Fibroblast of lung (primary cell): Measurements from ENCODE around the gene GALNT2. TPM values are rescaled to one million over a fixed set of nuclear protein-coding genes. Genes with fewer than 3 reads are reported as not detected.

Experiments used
- DNase-seq, 2 donors: peaks; one replicate each; pipeline versions ENCODE4 v3.0.0 to v3.0.0-alpha.2; 2010; ENCODE audit warnings: low read depth in 2 of 2
- H2AFZ ChIP-seq: 2 replicates; pipeline ENCODE4 v1.5.1; 2012; ENCODE audit warnings: low read length, control low read depth, inconsistent platforms
- H3K27ac ChIP-seq: 2 replicates; pipeline ENCODE4 v1.5.1; 2011; ENCODE audit warnings: low read length, control low read depth; ENCODE audit not compliant: insufficient read depth
- H3K27me3 ChIP-seq: 2 replicates; pipeline ENCODE4 v1.5.1; 2011; ENCODE audit warnings: mild to moderate bottlenecking, low read length; ENCODE audit not compliant: control insufficient read depth, insufficient read depth
- H3K36me3 ChIP-seq: 2 replicates; pipeline ENCODE4 v1.5.1; 2011; ENCODE audit warnings: low read length; ENCODE audit not compliant: control insufficient read depth, insufficient read depth
- H3K4me1 ChIP-seq: 2 replicates; pipeline ENCODE4 v1.5.1; 2011; ENCODE audit warnings: low read length; ENCODE audit not compliant: control insufficient read depth, insufficient read depth; ENCODE audit errors: extremely low read depth
- H3K4me2 ChIP-seq: 2 replicates; pipeline ENCODE4 v1.5.1; 2011; ENCODE audit warnings: low read length, control low read depth; ENCODE audit not compliant: insufficient read depth; ENCODE audit errors: extremely low read depth
- H3K4me3 ChIP-seq, 4 experiments: fragments of 200-600 bp in 1 of 4; sonication (generic) in 1 of 4; replicated peaks in 1 of 4; 2 replicates each; pipeline ENCODE4 v1.5.1; 2011 to 2016; ENCODE audit warnings: low read length in 4 of 4, low read depth in 3 of 4, mild to moderate bottlenecking in 3 of 4, control low read depth in 2 of 4, inconsistent platforms in 1 of 4, mixed read lengths in 1 of 4; ENCODE audit not compliant: insufficient read depth in 1 of 4; ENCODE audit errors: control extremely low read depth in 1 of 4
- H3K79me2 ChIP-seq: 2 replicates; pipeline ENCODE4 v1.5.1; 2012; ENCODE audit warnings: mild to moderate bottlenecking, low read length, inconsistent platforms; ENCODE audit not compliant: control insufficient read depth, insufficient read depth
- H3K9ac ChIP-seq: 2 replicates; pipeline ENCODE4 v1.5.1; 2011; ENCODE audit warnings: mild to moderate bottlenecking, low read length, control low read depth; ENCODE audit not compliant: insufficient read depth
- H3K9me3 ChIP-seq: 2 replicates; pipeline ENCODE4 v1.5.1; 2012; ENCODE audit warnings: low read depth, low read length; ENCODE audit not compliant: control insufficient read depth, insufficient read depth
- H4K20me1 ChIP-seq: 2 replicates; pipeline ENCODE4 v1.5.1; 2011; ENCODE audit warnings: low read length; ENCODE audit not compliant: control insufficient read depth, insufficient read depth; ENCODE audit errors: extremely low read depth
- CTCF ChIP-seq, 2 donors: IDR thresholded peaks in 1 of 2; conservative IDR thresholded peaks in 1 of 2; 1 replicate in 1 of 2; 2 replicates in 1 of 2; pipeline ENCODE4 v1.5.1; 2011 to 2012; ENCODE audit warnings: low read length in 2 of 2, control low read depth in 1 of 2, inconsistent platforms in 1 of 2, low read depth in 1 of 2, mild to moderate bottlenecking in 1 of 2
- EZH2 ChIP-seq: IDR thresholded peaks from 2 replicates; pipeline ENCODE4 v1.5.1; 2012; ENCODE audit warnings: low read length, control low read depth, mild to moderate bottlenecking; ENCODE audit errors: missing control alignments
- polyA plus RNA-seq, 2 donors: library from polyadenylated mRNA; depleted of rRNA in 1 of 2; stranded (reverse) in 1 of 2; unstranded in 1 of 2; fragments of >200 nt; gene quantifications; 2 replicates each; pipeline ENCODE4 v1.2.1, GENCODE V29; 2011 to 2012; ENCODE audit warnings: missing spikeins in 1 of 2
- total RNA-seq: library from RNA; depleted of rRNA; stranded (reverse); fragments of >200 nt; gene quantifications from 2 replicates; pipeline ENCODE4 v1.2.1, GENCODE V29; 2014

GALNT2 gene
- total and polyA plus RNA-seq, 2 donors (not counting 1 experiment from before 2014, with no cell fraction given) = 106 to 115 TPM

- no peak for DNase-seq
- Histone ChIP-seq H3K9ac (no peak overlapping the region), H4K20me1 (no peaks in the 10 kb centered on the region), H3K36me3 (no peaks in the 10 kb centered on the region), H3K27me3 (no peaks in the 10 kb centered on the region), H3K27ac (no peak overlapping the region), H3K9me3 (no peaks in the 10 kb centered on the region), H3K4me3 (no peak overlapping the region), H3K4me1 (no peaks in the 10 kb centered on the region), H3K4me2 (no peak overlapping the region), H3K79me2 (peaks cover 53% of the 10 kb centered on the region), H2AFZ (no peak overlapping the region)
- no peak for TF ChIP-seq EZH2
- no peak for TF ChIP-seq CTCF (conservative IDR thresholded peaks at IDR 0.05 in 1 of 2, IDR thresholded peaks at IDR 0.05 in 1 of 2; ENCODE audit: low read depth in 1 of 2, low read length in 2 of 2)
These were observed 80.5 kb downstream of the GALNT2 start for GRCh38 chr1:230147253-230148125.

GRCh38 chr1:230148126-230148652 is 81.2 kb downstream of the GALNT2 start:
- H2AFZ ChIP-seq = no peak overlapping the region
- no peak for DNase-seq
- H3K36me3 ChIP-seq = no peaks in the 10 kb centered on the region
- H3K4me2 ChIP-seq = no peak overlapping the region
- H3K79me2 ChIP-seq = peaks cover 51% of the 10 kb centered on the region
- H3K9ac ChIP-seq = no peak overlapping the region
- no peak overlapping the region for H3K4me3 ChIP-seq
- H3K9me3 ChIP-seq = no peaks in the 10 kb centered on the region
- no peaks in the 10 kb centered on the region for H4K20me1 ChIP-seq
- H3K27ac ChIP-seq = no peak overlapping the region
- no peaks in the 10 kb centered on the region for H3K4me1 ChIP-seq
- TF ChIP-seq EZH2 = no peak
- no peak for TF ChIP-seq CTCF (conservative IDR thresholded peaks at IDR 0.05 in 1 of 2, IDR thresholded peaks at IDR 0.05 in 1 of 2; ENCODE audit: low read depth in 1 of 2, low read length in 2 of 2)
- no peaks in the 10 kb centered on the region for H3K27me3 ChIP-seq

GRCh38 chr1:230148768-230149469 is 81.9 kb downstream of the GALNT2 start:
- Histone ChIP-seq H3K9me3 (no peaks in the 10 kb centered on the region), H3K27me3 (no peaks in the 10 kb centered on the region), H2AFZ (no peak overlapping the region), H3K9ac (no peak overlapping the region), H3K4me2 (no peak overlapping the region), H3K4me1 (no peaks in the 10 kb centered on the region), H4K20me1 (no peaks in the 10 kb centered on the region), H3K27ac (no peak overlapping the region), H3K79me2 (peaks cover 46% of the 10 kb centered on the region), H3K4me3 (no peak overlapping the region), H3K36me3 (no peaks in the 10 kb centered on the region)
- DNase-seq = no peak
- TF ChIP-seq EZH2 (no peak), CTCF (conservative IDR thresholded peaks at IDR 0.05 in 1 of 2, IDR thresholded peaks at IDR 0.05 in 1 of 2; ENCODE audit: low read depth in 1 of 2, low read length in 2 of 2) (no peak)
